Activated CD8-positive, alpha-beta memory T cell treated with anti-CD3 and anti-CD28 coated beads, Interleukin-2, amount 10 ng/mL, durations not matched to agents 7 days and 5 days (primary cell): ENCODE results near the gene FLT1. TPM values are rescaled to one million over a fixed set of nuclear protein-coding genes. Genes with fewer than 3 reads are reported as not detected.

ENCODE experiments used
- ATAC-seq: fragments of 150-1000 bp; cut with Tn5 transposase; one replicate; pipeline ENCODE4 v1.10.0; 2021; ENCODE audit warnings: moderate library complexity
- CTCF ChIA-PET: fragments of 350-600 bp; sonication (Branson Sonifier 250); formaldehyde crosslinking; loops from one replicate; lab custom pipeline; 2021; ENCODE audit warnings: antibody characterized with exemption; lab: Charles Lee
- DNase-seq: peaks from one replicate; pipeline ENCODE4 v3.0.0-alpha.2; 2020
- H3K27ac Mint-ChIP-seq: one replicate; pipeline ENCODE4 v1.8.0; 2021; ENCODE audit warnings: mild to moderate bottlenecking, mixed read lengths
- H3K27me3 Mint-ChIP-seq: one replicate; pipeline ENCODE4 v1.8.0; 2021; ENCODE audit warnings: mixed read lengths
- H3K36me3 Mint-ChIP-seq: one replicate; pipeline ENCODE4 v1.8.0; 2021; ENCODE audit warnings: mild to moderate bottlenecking, mixed read lengths
- H3K4me1 Mint-ChIP-seq: one replicate; pipeline ENCODE4 v1.8.0; 2021; ENCODE audit warnings: mixed read lengths
- H3K4me3 Mint-ChIP-seq: one replicate; pipeline ENCODE4 v1.8.0; 2021; ENCODE audit warnings: mild to moderate bottlenecking, moderate library complexity, mixed read lengths
- H3K9me3 Mint-ChIP-seq: one replicate; pipeline ENCODE4 v1.8.0; 2022; ENCODE audit warnings: low read depth, mixed read lengths
- total RNA-seq, 2 experiments: library from RNA; stranded (reverse); gene quantifications; one replicate each; pipeline ENCODE4 v1.2.3, GENCODE V29; 2021

The FLT1 gene
- total RNA-seq, 2 experiments from 2014 or later = 0.44 to 1.4 TPM

GRCh38 chr13:28320884-28321574 is 173.9 kb downstream of the FLT1 start:
- Mint-ChIP-seq H3K27ac (no peak overlapping the region), H3K36me3 (no peaks in the 10 kb centered on the region), H3K4me3 (no peak overlapping the region), H3K4me1 (peaks cover 4% of the 10 kb centered on the region), H3K9me3 (no peaks in the 10 kb centered on the region), H3K27me3 (peaks cover 14% of the 10 kb centered on the region)
- CTCF ChIA-PET = interaction anchor here (0.6 kb wide), 1 partner anchor 435 kb away, joined by 4 read pairs; no protein-coding TSS in a partner anchor
- no peak for ATAC-seq
- no peak for DNase-seq

DNA sequence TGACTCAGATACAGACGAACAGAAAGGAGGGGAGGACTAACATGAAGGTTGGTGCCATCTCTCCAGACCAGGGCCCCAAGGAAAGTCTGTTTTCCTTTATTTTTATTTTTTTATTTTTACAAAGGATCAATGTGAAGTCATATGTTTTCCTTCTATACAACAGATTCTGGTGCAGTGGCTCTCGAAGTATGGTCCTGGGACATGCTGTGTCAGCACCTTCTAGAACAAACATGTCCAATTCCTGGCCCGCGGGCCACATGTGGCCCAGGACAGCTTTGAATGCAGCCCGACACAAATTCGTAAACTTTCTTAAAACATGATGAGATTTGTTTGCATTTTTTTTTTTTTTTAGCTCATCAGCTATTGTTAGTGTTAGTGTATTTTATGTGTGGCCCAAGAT is 174.7 kb downstream of the FLT1 start:
- H3K27ac Mint-ChIP-seq = no peak overlapping the region
- ATAC-seq = no peak
- no peaks in the 10 kb centered on the region for H3K9me3 Mint-ChIP-seq
- H3K4me1 Mint-ChIP-seq = peaks cover 4% of the 10 kb centered on the region
- peaks cover 8% of the 10 kb centered on the region for H3K27me3 Mint-ChIP-seq
- CTCF ChIA-PET = no interaction called here
- H3K36me3 Mint-ChIP-seq = no peaks in the 10 kb centered on the region
- DNase-seq = no peak
- no peak overlapping the region for H3K4me3 Mint-ChIP-seq

GRCh38 chr13:28319528-28319927 is 175.4 kb downstream of the FLT1 start:
- no peak for DNase-seq
- H3K36me3 Mint-ChIP-seq = no peaks in the 10 kb centered on the region
- CTCF ChIA-PET = interaction anchor here (0.5 kb wide), 1 partner anchor 39 kb away, joined by 3 read pairs; no protein-coding TSS in a partner anchor
- no peak overlapping the region for H3K4me3 Mint-ChIP-seq
- no peak overlapping the region for H3K27ac Mint-ChIP-seq
- ATAC-seq = no peak
- peaks cover 4% of the 10 kb centered on the region for H3K4me1 Mint-ChIP-seq
- H3K27me3 Mint-ChIP-seq = peaks cover 6% of the 10 kb centered on the region
- H3K9me3 Mint-ChIP-seq = no peaks in the 10 kb centered on the region

- Mint-ChIP-seq H3K4me3 (no peak overlapping the region), H3K36me3 (no peaks in the 10 kb centered on the region), H3K27me3 (peaks cover 6% of the 10 kb centered on the region), H3K9me3 (no peaks in the 10 kb centered on the region), H3K27ac (no peak overlapping the region), H3K4me1 (peaks cover 4% of the 10 kb centered on the region)
- CTCF ChIA-PET = no interaction called here
- no peak for ATAC-seq
- no peak for DNase-seq
Measured at GRCh38 chr13:28318496-28318895, 176.4 kb downstream of the FLT1 start.

DNA sequence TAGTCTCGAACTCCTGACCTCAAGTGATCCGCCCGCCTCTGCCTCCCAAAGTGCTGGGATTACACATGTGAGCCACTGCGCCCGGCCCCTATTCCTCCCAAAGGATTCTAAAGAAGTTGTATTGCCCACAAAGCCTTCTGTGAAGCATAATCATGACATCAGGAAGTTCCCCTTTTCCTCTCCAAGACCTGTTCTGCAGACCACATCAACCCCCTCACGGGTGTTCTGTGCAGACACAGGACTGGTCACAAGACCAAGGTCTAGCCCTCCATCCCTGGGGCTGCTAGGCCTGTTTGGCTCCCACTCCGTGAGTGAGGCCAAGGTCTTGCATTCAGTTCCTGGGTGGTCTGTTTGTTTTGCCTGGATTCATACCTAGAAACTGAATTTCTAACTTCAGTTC is 178.1 kb downstream of the FLT1 start:
- H3K27me3 Mint-ChIP-seq = peaks cover 2% of the 10 kb centered on the region
- H3K27ac Mint-ChIP-seq = no peak overlapping the region
- ATAC-seq = no peak
- H3K4me1 Mint-ChIP-seq = peaks cover 4% of the 10 kb centered on the region
- no peak overlapping the region for H3K4me3 Mint-ChIP-seq
- no peak for DNase-seq
- no peaks in the 10 kb centered on the region for H3K9me3 Mint-ChIP-seq
- no peaks in the 10 kb centered on the region for H3K36me3 Mint-ChIP-seq
- CTCF ChIA-PET = interaction anchor here (1.2 kb wide), 1 partner anchor 173 kb away, joined by 4 read pairs; no protein-coding TSS in a partner anchor

GRCh38 chr13:28316129-28316528 is 178.8 kb downstream of the FLT1 start:
- no peaks in the 10 kb centered on the region for H3K36me3 Mint-ChIP-seq
- DNase-seq (no peak), ATAC-seq (no peak)
- H3K9me3 Mint-ChIP-seq = no peaks in the 10 kb centered on the region
- no peak overlapping the region for H3K4me3 Mint-ChIP-seq
- CTCF ChIA-PET = interaction anchor here (0.8 kb wide), 1 partner anchor 321 kb away, joined by 3 read pairs; no protein-coding TSS in a partner anchor
- H3K27me3 Mint-ChIP-seq = peaks cover under 1% of the 10 kb centered on the region
- H3K27ac Mint-ChIP-seq = no peak overlapping the region
- H3K4me1 Mint-ChIP-seq = peaks cover 4% of the 10 kb centered on the region

DNA sequence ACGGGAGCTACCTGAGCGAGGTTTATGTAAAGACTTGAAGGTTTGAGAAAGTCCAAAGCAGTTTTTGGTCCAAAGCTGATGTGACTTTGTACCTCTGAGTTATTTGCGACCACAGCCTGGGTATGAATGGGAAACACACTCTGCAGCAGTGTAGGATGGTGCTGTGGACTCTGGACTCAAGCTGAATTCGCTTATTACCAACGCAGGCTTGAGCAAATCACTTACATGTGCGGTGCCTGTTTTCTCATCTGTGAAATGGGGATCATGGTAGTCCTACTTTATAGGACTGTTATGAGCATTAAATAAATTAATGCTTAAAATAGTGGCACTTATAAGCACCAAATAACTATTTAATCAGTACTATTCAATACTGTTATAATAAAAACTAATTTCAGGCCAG is 180.0 kb downstream of the FLT1 start:
- Mint-ChIP-seq H3K4me1 (peaks cover 4% of the 10 kb centered on the region), H3K9me3 (no peaks in the 10 kb centered on the region), H3K27ac (no peak overlapping the region), H3K27me3 (no peaks in the 10 kb centered on the region), H3K36me3 (no peaks in the 10 kb centered on the region), H3K4me3 (no peak overlapping the region)
- CTCF ChIA-PET = interaction anchor here (0.7 kb wide), 1 partner anchor 8 kb away, joined by 3 read pairs; no protein-coding TSS in a partner anchor
- DNase-seq (no peak), ATAC-seq (no peak)

- Mint-ChIP-seq H3K4me1 (peaks cover 4% of the 10 kb centered on the region), H3K36me3 (no peaks in the 10 kb centered on the region), H3K4me3 (no peak overlapping the region), H3K9me3 (no peaks in the 10 kb centered on the region), H3K27ac (no peak overlapping the region), H3K27me3 (no peaks in the 10 kb centered on the region)
- DNase-seq (no peak), ATAC-seq (no peak)
- CTCF ChIA-PET = interaction anchor here (0.8 kb wide), 1 partner anchor 318 kb away, joined by 3 read pairs; no protein-coding TSS in a partner anchor
Measured at GRCh38 chr13:28313579-28313978, 181.3 kb downstream of the FLT1 start.

GRCh38 chr13:28306325-28306724 is 188.6 kb downstream of the FLT1 start:
- H3K27ac Mint-ChIP-seq = no peak overlapping the region

DNA sequence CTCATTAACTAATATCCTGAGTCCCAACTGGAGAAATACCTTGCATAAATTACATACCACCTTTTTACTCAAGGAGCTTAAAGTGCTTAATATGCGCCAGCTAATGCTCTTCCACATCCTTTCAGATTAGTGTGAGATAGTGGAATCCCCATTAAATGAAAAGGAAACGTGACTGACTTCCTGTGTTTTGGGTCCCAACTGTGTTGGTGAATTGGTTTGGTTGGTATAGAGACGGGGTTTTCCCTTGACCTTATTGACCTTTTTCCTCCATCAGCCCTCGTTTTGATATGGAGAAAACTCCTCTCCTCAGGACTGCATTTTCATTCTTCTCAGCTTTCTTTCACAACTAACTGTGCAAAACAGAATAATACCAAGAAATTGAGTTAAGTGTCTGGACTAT is 193.1 kb downstream of the FLT1 start:
- no peak for DNase-seq

More at GRCh38 chr13:28306325-28306724, 188.6 kb downstream of the FLT1 start:
- DNase-seq (no peak), ATAC-seq (no peak)
- Mint-ChIP-seq H3K27me3 (peaks cover 7% of the 10 kb centered on the region), H3K4me1 (peaks cover 7% of the 10 kb centered on the region), H3K36me3 (no peaks in the 10 kb centered on the region), H3K4me3 (no peak overlapping the region), H3K9me3 (no peaks in the 10 kb centered on the region)
- CTCF ChIA-PET = no interaction called here

DNA sequence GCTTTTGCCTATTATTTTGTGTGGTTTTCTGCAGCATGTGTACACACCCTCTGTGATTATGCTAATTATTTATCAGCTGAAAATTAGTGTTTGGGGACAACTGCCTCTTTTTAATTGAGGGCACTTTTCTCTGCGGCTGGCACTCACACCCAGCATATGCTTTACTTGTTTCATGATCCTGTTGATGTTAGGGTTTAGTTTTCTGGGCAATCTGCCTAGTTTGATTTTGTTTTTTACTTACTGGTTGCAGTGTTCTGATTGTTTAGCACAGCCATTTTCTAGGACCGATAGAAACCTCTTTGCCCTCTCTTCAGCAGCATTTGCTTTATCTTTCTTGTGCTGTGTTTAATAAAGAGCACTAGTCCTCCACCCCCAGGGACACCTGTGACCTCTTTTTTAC is 195.0 kb downstream of the FLT1 start:
- DNase-seq = no peak
- Mint-ChIP-seq H3K36me3 (peaks cover 5% of the 10 kb centered on the region), H3K27me3 (peaks cover 4% of the 10 kb centered on the region), H3K4me1 (peaks cover 7% of the 10 kb centered on the region), H3K4me3 (no peak overlapping the region), H3K9me3 (no peaks in the 10 kb centered on the region), H3K27ac (no peak overlapping the region)
- CTCF ChIA-PET = no interaction called here
- ATAC-seq = no peak

More for the DNA sequence above, 193.1 kb downstream of the FLT1 start:
- no peak for ATAC-seq
- H3K27me3 Mint-ChIP-seq = peaks cover 7% of the 10 kb centered on the region
- H3K4me1 Mint-ChIP-seq = peaks cover 7% of the 10 kb centered on the region
- H3K27ac Mint-ChIP-seq = no peak overlapping the region
- no peaks in the 10 kb centered on the region for H3K9me3 Mint-ChIP-seq
- no peaks in the 10 kb centered on the region for H3K36me3 Mint-ChIP-seq
- H3K4me3 Mint-ChIP-seq = no peak overlapping the region
- CTCF ChIA-PET = interaction anchor here (1.2 kb wide), 1 partner anchor 22 kb away, joined by 3 read pairs; no protein-coding TSS in a partner anchor

- Mint-ChIP-seq H3K27ac (no peak overlapping the region), H3K4me1 (peaks cover 7% of the 10 kb centered on the region), H3K9me3 (no peaks in the 10 kb centered on the region), H3K27me3 (no peaks in the 10 kb centered on the region), H3K36me3 (peaks cover 17% of the 10 kb centered on the region), H3K4me3 (no peak overlapping the region)
- no peak for ATAC-seq
- DNase-seq = no peak
- CTCF ChIA-PET = interaction anchor here (0.5 kb wide), 1 partner anchor 183 kb away, joined by 3 read pairs; no protein-coding TSS in a partner anchor
Measured at GRCh38 chr13:28297341-28297740, 197.6 kb downstream of the FLT1 start.

GRCh38 chr13:28286263-28286662 is 208.7 kb downstream of the FLT1 start:
- no peak for ATAC-seq
- Mint-ChIP-seq H3K27ac (no peak overlapping the region), H3K36me3 (peaks cover 35% of the 10 kb centered on the region), H3K4me1 (peaks cover 13% of the 10 kb centered on the region), H3K4me3 (no peak overlapping the region), H3K9me3 (no peaks in the 10 kb centered on the region), H3K27me3 (no peaks in the 10 kb centered on the region)
- CTCF ChIA-PET = no interaction called here
- DNase-seq = no peak

DNA sequence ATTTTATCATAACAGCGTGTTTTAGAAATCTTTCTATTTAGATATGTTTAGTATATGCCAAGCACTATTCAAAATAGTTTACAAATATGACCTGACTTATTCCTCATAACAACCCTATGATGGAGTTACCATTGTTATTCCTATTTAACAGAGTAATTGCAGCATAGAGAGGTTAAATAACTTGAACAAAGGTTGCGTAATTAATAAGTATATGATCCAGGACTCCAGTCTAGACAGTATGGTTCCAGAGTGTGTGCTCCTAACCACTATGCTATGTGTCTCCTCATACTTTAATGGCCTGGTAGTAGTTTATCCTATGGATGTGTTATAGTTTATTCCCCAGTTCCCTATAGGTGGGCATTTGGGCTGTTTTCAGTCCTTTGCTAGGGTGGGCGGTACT is 211.3 kb downstream of the FLT1 start:
- Mint-ChIP-seq H3K36me3 (peaks cover 47% of the 10 kb centered on the region), H3K4me1 (peaks cover 13% of the 10 kb centered on the region), H3K27me3 (no peaks in the 10 kb centered on the region), H3K9me3 (no peaks in the 10 kb centered on the region), H3K4me3 (no peak overlapping the region), H3K27ac (no peak overlapping the region)
- no peak for DNase-seq
- no peak for ATAC-seq
- CTCF ChIA-PET = no interaction called here
